ENCODE data around the gene KCNJ1.

KCNJ1 gene

DNA sequence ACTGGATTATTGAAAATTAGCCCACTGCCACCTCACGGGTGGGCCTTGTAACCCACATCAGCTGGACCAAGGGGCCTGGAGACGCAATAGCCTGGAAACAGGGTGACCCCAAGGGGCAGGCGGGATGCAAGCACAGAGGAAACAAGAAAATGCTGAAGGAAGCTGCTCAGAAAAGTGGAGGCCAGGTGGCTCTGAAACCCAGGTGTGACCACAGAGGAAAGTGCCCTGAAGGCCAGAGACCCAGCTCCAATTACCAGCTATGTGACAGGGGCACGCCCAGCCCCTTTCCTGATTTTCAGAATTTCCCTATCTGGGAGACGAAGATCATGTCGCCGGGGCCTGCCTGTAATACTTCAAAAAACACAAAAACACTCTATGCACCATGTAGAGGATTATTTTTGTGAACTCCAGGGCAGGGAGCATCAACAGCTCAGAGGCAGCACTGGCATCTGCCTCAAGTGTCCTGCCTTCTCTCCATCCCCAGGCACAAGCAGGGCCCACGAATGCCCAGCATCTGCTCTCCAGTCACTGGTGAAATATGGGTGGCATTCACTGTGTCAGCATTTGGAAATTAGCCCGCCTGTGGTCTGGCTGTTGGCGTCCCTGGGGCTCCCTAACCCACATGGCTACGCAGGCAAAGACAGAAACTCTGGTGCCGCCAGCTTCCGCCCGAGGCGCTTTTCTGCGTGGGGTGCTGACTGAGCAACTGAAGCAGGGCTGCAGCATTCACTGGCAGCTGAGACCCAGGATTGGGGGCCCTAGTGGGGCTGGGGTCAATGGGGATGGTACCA is 6.3 kb downstream of the KCNJ1 start:
- intact Hi-C loops (cut with DNase I), result no loop called here
- no peak for DNase-seq

DNA sequence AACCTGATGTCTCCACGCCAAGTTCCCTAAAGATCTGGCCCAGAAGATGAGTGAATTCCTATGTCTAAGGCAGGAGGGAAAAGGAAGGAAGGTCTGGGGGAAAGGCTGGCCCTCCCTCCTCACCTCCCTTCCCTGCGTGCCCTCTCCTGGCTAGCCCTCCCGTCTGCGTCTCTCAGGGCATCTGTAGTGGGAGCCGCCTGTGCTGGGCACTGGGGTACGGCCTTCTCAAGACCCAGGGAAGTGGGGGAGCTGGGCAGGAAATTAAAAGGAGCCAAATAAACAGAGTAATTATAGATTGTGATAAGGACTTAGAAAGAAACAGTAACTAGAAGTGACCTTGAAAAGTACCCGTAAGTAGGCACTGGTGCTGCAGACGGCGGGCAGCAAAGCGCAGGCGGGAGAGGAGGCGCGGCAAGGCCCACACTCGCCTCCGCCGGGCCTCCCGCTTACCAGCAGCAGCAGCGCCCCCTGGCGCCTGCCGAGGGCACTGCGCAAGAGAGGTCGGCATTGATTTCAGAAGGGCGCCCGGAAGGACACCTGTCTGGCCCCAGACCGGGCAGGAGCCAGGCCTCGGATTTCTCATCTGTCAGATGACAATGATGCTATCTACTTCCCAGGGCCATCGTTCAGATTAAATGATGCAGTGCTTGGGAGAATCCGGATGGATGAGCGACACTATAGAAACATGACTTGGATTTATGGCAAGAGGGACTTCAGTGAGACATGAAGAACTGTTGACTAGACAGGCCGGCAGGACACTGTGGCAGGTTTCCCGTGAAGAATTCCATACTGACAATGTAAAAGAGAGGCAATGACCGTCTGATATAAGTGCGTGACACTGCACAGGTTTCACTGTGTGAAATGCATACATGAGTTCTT is 7.3 kb downstream of the KCNJ1 start:
- DNase-seq, result peak in 40 of 42 donors; percentile 8 to 81 (median 44)
- intact Hi-C loops (cut with DNase I), result no loop called here

GRCh38 chr11:128857341-128857740 is 9.8 kb downstream of the KCNJ1 start:
- no peak for DNase-seq
- intact Hi-C loops (cut with DNase I), result no loop called here

DNA sequence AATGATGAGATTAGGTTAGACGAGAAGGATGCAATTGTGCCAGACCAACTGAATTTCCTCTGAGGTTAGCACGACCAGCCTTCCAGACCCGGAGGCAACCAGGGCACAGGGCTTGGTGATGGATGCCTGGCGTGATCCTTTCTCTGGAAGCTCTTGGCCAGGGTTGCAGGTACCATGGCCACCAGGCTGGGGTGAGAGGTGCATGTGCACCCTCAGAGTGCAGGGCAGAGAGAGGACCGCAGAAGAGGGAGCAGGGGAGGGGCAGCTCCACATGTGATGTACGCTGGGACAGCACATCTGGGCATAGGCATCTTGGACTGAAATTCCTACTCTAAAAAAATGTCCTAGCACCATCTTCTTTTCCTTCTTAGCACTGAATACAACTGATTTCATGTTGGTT is 10.9 kb downstream of the KCNJ1 start:
- no peak for DNase-seq
- intact Hi-C loops (cut with DNase I), result no loop called here

GRCh38 chr11:128854841-128855240 is 12.3 kb downstream of the KCNJ1 start:
- intact Hi-C loops (cut with DNase I), result no loop called here

GRCh38 chr11:128853559-128853958 is 13.5 kb downstream of the KCNJ1 start:
- no peak for DNase-seq
- intact Hi-C loops (cut with DNase I), result no loop called here

More at GRCh38 chr11:128854841-128855240, 12.3 kb downstream of the KCNJ1 start:
- DNase-seq, result no peak

GRCh38 chr11:128852327-128853023 is 14.6 kb downstream of the KCNJ1 start:
- DNase-seq, result no peak
- intact Hi-C loops (cut with DNase I), result no loop called here

- intact Hi-C loops (cut with DNase I), result no loop called here
- peak in 32 of 42 donors; percentile 9 to 64 (median 36) for DNase-seq
Measured at GRCh38 chr11:128848815-128849455, 18.2 kb downstream of the KCNJ1 start.

GRCh38 chr11:128846985-128847384 is 20.1 kb downstream of the KCNJ1 start:
- no peak for DNase-seq
- intact Hi-C loops (cut with DNase I), result no loop called here

- intact Hi-C loops (cut with DNase I), result no loop called here
Measured at GRCh38 chr11:128845334-128845780, 21.7 kb downstream of the KCNJ1 start.

DNA sequence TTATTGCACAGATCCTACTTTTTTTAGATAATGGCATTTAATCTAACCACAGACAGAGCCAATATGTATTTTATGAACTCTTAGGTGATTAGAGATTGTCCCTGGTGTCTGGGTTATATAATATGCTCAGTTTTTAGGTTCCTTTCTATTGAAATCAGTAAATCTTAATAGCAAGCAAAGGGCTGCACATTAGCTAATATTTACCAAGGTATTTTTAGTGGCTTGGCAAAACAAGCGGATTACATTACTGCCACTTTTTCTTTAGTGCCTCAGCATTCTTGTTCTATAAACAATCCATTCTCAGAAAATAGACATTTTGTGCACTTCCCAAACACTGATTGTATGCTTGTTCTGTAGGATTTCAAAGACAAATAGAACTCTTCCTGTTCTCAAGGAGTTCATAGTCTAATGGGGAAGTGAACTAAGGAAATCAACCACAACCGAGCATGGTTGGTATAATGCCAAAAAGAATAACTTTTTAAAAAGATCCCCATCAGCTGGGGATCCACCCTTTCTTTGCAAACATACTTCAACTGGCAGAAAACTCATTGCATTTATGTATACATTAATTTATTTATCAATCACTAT is 23.8 kb downstream of the KCNJ1 start:
- no peak for DNase-seq
- intact Hi-C loops (cut with DNase I), result no loop called here

More at GRCh38 chr11:128845334-128845780, 21.7 kb downstream of the KCNJ1 start:
- DNase-seq, result no peak

DNA sequence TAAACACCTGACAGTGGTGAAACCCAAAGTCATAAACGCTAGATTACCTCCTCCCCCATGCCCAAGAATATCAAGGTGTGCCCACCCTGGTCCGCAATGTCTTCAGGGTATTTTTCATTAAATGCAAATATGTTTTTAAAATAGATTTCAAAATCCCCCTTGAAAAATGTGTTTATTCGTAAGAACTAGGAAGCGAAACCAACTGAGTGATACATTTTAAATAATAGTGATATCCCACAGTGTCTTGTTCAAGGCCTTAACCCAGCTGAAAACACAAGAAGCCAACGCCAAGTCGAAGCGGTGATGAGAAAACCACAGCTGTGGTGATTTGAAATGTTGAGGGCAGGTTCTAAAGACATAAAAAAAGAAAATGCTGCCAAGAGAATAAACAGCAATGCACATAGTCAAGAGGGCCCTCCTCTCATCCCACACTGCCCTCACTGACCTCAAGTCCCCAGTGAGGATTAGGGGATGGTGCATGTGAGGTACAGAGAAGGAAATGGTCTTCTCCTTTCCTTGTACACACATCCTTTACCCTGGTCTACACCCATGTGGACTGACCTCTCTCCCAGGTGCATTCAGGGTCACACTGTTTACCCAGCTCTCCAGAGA is 25.5 kb downstream of the KCNJ1 start:
- no peak for DNase-seq
- intact Hi-C loops (cut with DNase I), result no loop called here

GRCh38 chr11:128840783-128841182 is 26.3 kb downstream of the KCNJ1 start:
- DNase-seq, result no peak
- intact Hi-C loops (cut with DNase I), result no loop called here

DNA sequence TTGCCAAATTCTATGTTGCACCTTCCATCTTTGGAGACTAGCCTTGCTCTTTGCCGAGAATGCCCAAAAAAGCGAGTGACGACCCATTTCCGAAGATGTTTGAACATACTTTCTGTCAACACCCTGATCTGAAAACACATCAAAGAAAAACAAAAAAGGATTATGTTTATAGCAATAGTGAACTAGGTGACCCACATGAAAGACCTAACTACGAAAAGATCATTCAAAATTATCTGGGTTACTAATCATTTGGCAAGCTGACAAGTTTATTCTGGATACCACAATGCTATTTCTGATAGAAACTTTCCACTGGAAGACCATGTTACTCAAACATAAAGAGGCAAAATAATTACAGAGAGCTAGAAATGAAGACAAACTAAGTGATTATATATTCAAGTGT is 27.0 kb downstream of the KCNJ1 start:
- no peak for DNase-seq
- intact Hi-C loops (cut with DNase I), result no loop called here

DNA sequence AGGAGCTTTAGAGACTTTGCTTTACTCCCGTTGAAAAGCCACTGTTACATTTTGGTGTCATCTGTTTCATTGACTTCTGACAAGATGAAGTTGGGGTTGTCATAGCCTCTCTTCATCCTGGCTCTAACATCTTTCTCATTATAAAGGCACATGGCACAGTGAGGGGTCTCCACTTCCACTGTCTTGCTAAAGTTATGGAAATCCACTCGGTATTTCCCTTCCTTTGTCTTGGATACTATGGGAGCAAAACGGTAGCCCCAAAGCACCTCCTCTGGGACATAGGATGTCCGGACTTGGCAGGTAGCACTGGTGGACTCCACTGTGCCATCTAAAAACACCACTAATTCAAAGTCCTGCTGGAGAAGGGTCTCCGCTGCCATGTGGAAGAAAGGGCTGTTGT is 28.0 kb downstream of the KCNJ1 start:
- intact Hi-C loops (cut with DNase I), result loop anchor here (10.0 kb wide), 1 partner anchor 804 kb away; no protein-coding TSS in a partner anchor
- DNase-seq, result no peak

GRCh38 chr11:128837627-128838026 is 29.5 kb downstream of the KCNJ1 start:
- no peak for DNase-seq
- intact Hi-C loops (cut with DNase I), result loop anchor here (10.0 kb wide), 1 partner anchor 803 kb away; no protein-coding TSS in a partner anchor

DNA sequence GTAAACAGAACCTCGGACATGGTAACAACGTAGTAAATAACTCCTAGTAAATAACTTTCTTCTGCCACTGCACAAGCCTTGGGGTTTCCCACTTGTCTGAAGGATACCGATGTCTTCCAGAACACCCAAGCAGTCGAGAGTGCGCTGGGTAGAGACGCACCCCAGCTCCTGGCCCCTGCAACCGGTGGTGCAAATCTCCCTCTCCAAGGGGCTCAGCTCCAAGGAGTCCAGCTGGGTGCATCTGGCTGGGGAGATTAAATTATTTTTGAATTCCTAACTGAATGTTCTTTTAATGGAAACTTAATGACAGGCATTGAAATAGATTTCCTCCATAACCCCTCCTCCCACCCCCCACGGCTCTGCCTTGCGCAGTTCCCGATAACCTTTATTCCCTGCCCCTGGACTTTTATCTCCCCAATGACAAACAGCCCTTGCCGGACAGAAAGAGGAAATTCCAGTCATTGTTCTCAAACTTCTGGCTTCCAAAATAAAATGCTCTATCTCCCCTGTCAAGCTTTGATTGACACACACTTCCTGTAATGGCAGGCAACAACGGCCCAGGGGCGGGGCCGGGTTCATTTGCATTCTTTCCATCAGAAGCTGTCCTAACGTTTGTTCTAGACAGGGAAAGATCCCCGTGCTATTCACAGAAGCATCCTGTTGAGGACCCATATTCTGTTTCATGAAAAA is 31.2 kb downstream of the KCNJ1 start:
- no peak for DNase-seq
- intact Hi-C loops (cut with DNase I), result loop anchor here (10.0 kb wide), 1 partner anchor 801 kb away; no protein-coding TSS in a partner anchor
